ENCODE measurements around the gene GC. TPM values are rescaled to one million over a fixed set of nuclear protein-coding genes. Genes with fewer than 3 reads are reported as not detected.
"Not testable (repeated sequence)": the region's sequence is repeated elsewhere in the genome, so short reads cannot be mapped to it uniquely, and the experiment has no call there.

GC gene
- total RNA-seq, 1 experiment from 2014 or later, result 1.9 TPM

GRCh38 chr4:71746379-71746778, 37.5 kb downstream of the GC start (continued):
- TF ChIP-seq ZMAT4 (CRISPR knock-in tag; IDR thresholded peaks at IDR 0.05), result no peak

- H3K27me3 Mint-ChIP-seq (ENCODE audit: low read depth); CTCF ChIA-PET; DNase-seq (ENCODE audit: low spot score); H3K4me1 Mint-ChIP-seq; H3K27ac Mint-ChIP-seq; H3K4me3 Mint-ChIP-seq; POLR2A ChIA-PET; ATAC-seq: not testable (repeated sequence)
- H3K9me3 Mint-ChIP-seq, result peaks cover 60% of the 10 kb centered on the region
- H3K36me3 Mint-ChIP-seq, result peaks cover 69% of the 10 kb centered on the region
Observed at GRCh38 chr4:71738782-71739181, 45.1 kb downstream of the GC start.

GRCh38 chr4:71732706-71733105, 51.2 kb downstream of the GC start:
- DNase-seq (ENCODE audit: low spot score), result no peak
- no peak for ATAC-seq
- peaks cover 44% of the 10 kb centered on the region for H3K9me3 Mint-ChIP-seq
- H3K4me1 Mint-ChIP-seq, result no peaks in the 10 kb centered on the region; the same call in 1 of the 2 replicates
- POLR2A ChIA-PET, result no interaction called here
- H3K27me3 Mint-ChIP-seq (ENCODE audit: low read depth), result peaks cover 3% of the 10 kb centered on the region; the same call in 1 of the 2 replicates
- CTCF ChIA-PET, result no interaction called here
- H3K4me3 Mint-ChIP-seq, result no peak overlapping the region
- no peak for TF ChIP-seq ZBTB43 (CRISPR knock-in tag; IDR thresholded peaks at IDR 0.05)
- TF ChIP-seq CTCF (IDR thresholded peaks at IDR 0.05), result 0 out of 2 replicates have a peak, but pooled peaks have one; percentile 19
- no peak overlapping the region for H3K27ac Mint-ChIP-seq
- peaks cover 53% of the 10 kb centered on the region for H3K36me3 Mint-ChIP-seq

GRCh38 chr4:71732066-71732465, 51.8 kb downstream of the GC start:
- CTCF ChIA-PET, result no interaction called here
- Mint-ChIP-seq H3K27ac (no peak overlapping the region), H3K27me3 (ENCODE audit: low read depth) (peaks cover 3% of the 10 kb centered on the region; the same call in 1 of the 2 replicates), H3K9me3 (peaks cover 39% of the 10 kb centered on the region), H3K4me3 (no peak overlapping the region), H3K4me1 (no peaks in the 10 kb centered on the region; the same call in 1 of the 2 replicates), H3K36me3 (peaks cover 48% of the 10 kb centered on the region)
- POLR2A ChIA-PET, result no interaction called here
- ATAC-seq, result no peak
- DNase-seq (ENCODE audit: low spot score), result no peak
- no peak for TF ChIP-seq RELA (CRISPR knock-in tag; IDR thresholded peaks at IDR 0.05; ENCODE audit: borderline replicate concordance)
- no peak for TF ChIP-seq SOX15 (CRISPR knock-in tag; IDR thresholded peaks at IDR 0.05)
- no peak for TF ChIP-seq ZNF396 (CRISPR knock-in tag; IDR thresholded peaks at IDR 0.05; ENCODE audit: borderline replicate concordance)
- TF ChIP-seq ZNF425 (CRISPR knock-in tag; conservative IDR thresholded peaks at IDR 0.05), result no peak
- no peak for TF ChIP-seq ATF1 (CRISPR knock-in tag; IDR thresholded peaks at IDR 0.05)
- no peak for TF ChIP-seq KAT7 (CRISPR knock-in tag; IDR thresholded peaks at IDR 0.05; ENCODE audit: borderline replicate concordance)

GRCh38 chr4:71729856-71730255, 54.0 kb downstream of the GC start:
- peaks cover 27% of the 10 kb centered on the region for H3K36me3 Mint-ChIP-seq
- no peak for DNase-seq (ENCODE audit: low spot score)
- CTCF ChIA-PET, result no interaction called here
- H3K9me3 Mint-ChIP-seq, result peaks cover 23% of the 10 kb centered on the region
- no peak overlapping the region for H3K4me3 Mint-ChIP-seq
- no peak overlapping the region for H3K27ac Mint-ChIP-seq
- ATAC-seq, result no peak
- POLR2A ChIA-PET, result no interaction called here
- no peaks in the 10 kb centered on the region for H3K27me3 Mint-ChIP-seq (ENCODE audit: low read depth)
- TF ChIP-seq MLX (CRISPR knock-in tag; IDR thresholded peaks at IDR 0.05) (no peak), ZNF138 (CRISPR knock-in tag; conservative IDR thresholded peaks at IDR 0.05) (no peak)
- H3K4me1 Mint-ChIP-seq, result no peaks in the 10 kb centered on the region; the same call in 1 of the 2 replicates

Data from WTC11 (cell line).